Mesothelial cell of epicardium (in vitro differentiated cells): ENCODE measurements around the gene FBXO4. TPM values are rescaled to one million over a fixed set of nuclear protein-coding genes. Genes with fewer than 3 reads are reported as not detected.
A peak's percentile ranks its signal among the peaks of the same experiment; 100 is the strongest.

ENCODE experiments used
- DNase-seq, 2 experiments: peaks; one replicate each; pipeline ENCODE4 v3.0.0; 2021; ENCODE audit warnings: low spot score in 2 of 2; ENCODE audit not compliant: unreplicated experiment in 2 of 2
- H3K27ac Mint-ChIP-seq: 2 replicates; pipeline ENCODE4 v1.8.0; 2021; ENCODE audit warnings: mixed read lengths
- H3K27me3 Mint-ChIP-seq: 2 replicates; pipeline ENCODE4 v1.8.0; 2021; ENCODE audit warnings: low read depth, mixed read lengths
- H3K36me3 Mint-ChIP-seq: 2 replicates; pipeline ENCODE4 v1.8.0; 2021; ENCODE audit warnings: mixed read lengths
- H3K4me1 Mint-ChIP-seq: 2 replicates; pipeline ENCODE4 v1.8.0; 2021; ENCODE audit warnings: mixed read lengths
- H3K4me3 Mint-ChIP-seq: 2 replicates; pipeline ENCODE4 v1.8.0; 2021; ENCODE audit warnings: mild to moderate bottlenecking, moderate library complexity, mixed read lengths
- H3K9me3 Mint-ChIP-seq: 2 replicates; pipeline ENCODE4 v1.8.0; 2021; ENCODE audit warnings: mixed read lengths
- total RNA-seq: library from RNA; stranded (reverse); gene quantifications from 3 replicates; pipeline ENCODE4 v1.2.1, GENCODE V29; 2021
- TF ChIP-seq, protein P1 (sequence below): fragments of 200-600 bp; sonication (generic); IDR thresholded peaks from one replicate; pipeline ENCODE4 v1.5.0; 2021; ENCODE audit warnings: antibody characterized with exemption; ENCODE audit not compliant: unreplicated experiment

Gene FBXO4
- total RNA-seq, 1 donor from 2014 or later = 6.8 TPM

DNA sequence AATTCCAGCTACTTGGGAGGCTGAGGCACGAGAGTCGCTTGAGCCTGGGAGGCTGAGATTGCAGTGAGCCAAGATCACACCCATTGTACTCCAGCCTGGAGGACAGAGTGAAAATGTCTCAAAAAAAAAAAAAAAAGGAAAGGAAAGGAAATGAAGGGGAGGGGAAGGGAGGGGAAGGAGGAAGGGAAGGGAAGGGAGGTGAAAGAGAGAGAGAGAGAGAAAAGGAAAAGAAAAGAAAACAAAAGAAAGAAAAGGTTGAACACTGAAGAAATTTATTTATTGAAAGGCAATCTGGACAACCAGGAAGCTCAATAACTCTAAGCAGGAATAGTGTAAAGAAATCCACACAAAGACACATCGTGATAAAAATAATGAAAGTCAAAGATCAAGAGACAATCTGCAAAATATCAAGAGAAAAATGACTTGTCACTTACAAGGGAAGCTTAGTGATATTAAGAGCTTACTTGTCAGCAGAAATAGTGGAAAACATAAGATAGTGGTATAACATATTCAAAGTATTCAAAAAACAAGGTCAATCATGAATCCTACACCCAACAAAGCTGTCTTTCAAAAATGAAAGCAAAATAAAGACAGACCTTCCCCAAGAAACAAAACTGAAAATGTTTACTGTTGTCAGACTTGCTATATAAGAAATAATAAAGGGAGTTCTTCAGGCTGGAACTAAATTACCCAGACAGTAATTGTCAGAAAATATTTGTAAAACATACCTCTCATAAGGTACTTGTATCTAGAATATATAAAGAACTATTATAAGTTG, 31.8 kb upstream of the FBXO4 start:
- Mint-ChIP-seq H3K27me3 (peaks cover 21% of the 10 kb centered on the region), H3K9me3 (no peaks in the 10 kb centered on the region), H3K36me3 (no peaks in the 10 kb centered on the region), H3K27ac (no peak overlapping the region), H3K4me1 (peaks cover 11% of the 10 kb centered on the region), H3K4me3 (no peak overlapping the region)
- DNase-seq = no peak
- TF ChIP-seq, protein P1, sequence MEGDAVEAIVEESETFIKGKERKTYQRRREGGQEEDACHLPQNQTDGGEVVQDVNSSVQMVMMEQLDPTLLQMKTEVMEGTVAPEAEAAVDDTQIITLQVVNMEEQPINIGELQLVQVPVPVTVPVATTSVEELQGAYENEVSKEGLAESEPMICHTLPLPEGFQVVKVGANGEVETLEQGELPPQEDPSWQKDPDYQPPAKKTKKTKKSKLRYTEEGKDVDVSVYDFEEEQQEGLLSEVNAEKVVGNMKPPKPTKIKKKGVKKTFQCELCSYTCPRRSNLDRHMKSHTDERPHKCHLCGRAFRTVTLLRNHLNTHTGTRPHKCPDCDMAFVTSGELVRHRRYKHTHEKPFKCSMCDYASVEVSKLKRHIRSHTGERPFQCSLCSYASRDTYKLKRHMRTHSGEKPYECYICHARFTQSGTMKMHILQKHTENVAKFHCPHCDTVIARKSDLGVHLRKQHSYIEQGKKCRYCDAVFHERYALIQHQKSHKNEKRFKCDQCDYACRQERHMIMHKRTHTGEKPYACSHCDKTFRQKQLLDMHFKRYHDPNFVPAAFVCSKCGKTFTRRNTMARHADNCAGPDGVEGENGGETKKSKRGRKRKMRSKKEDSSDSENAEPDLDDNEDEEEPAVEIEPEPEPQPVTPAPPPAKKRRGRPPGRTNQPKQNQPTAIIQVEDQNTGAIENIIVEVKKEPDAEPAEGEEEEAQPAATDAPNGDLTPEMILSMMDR = no peak

DNA sequence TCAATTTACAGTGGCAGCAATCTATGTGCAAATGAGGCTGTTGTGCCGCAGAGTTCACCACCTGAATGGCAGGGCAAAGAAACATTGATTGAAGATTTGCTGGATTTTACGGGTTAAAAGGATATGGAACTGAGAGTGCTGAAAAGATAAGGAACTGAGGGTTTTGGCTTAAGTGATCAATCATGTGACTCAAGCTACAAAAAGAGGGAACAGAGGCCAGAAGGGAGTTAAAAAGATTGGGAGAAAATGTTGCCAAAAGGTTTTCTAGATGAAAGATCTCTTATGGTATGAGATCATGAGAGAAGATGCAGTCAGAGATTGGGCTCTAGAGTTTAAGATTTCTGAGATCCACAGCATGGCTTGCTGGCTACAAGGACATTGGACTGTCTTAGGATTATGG, 28.9 kb upstream of the FBXO4 start:
- peaks cover 7% of the 10 kb centered on the region for H3K4me1 Mint-ChIP-seq
- no peak overlapping the region for H3K4me3 Mint-ChIP-seq
- H3K9me3 Mint-ChIP-seq = no peaks in the 10 kb centered on the region
- DNase-seq = no peak
- no peak overlapping the region for H3K27ac Mint-ChIP-seq
- H3K27me3 Mint-ChIP-seq = peaks cover 23% of the 10 kb centered on the region
- H3K36me3 Mint-ChIP-seq = no peaks in the 10 kb centered on the region
- TF ChIP-seq, protein P1 = no peak

DNA sequence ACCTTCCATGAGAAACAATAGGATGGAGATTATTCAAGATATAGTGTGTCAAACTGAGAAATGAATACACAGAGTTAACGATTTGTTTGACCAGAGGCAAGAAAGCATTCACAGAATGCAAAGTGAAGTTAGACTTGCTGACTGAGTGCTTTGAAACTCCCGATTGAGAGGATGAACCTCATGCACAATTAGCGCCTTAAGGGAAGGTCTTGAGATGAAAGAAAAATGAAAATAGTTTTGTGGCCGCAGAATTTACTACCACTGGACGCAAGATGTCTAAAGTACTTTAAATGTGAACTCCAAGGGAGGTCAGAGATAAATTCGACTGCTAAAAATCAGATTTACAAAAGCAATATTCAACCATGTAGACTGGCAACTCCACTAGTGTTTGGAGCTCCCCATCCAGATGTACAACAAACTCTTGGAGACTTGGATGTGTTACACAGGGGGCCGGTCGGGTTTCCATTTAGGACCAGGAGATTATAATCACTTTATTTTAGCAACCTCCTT, 21.6 kb upstream of the FBXO4 start:
- H3K4me1 Mint-ChIP-seq = peaks cover 22% of the 10 kb centered on the region
- H3K27ac Mint-ChIP-seq = peak overlapping the region; percentile 99
- peak overlapping the region; percentile 96 for H3K4me3 Mint-ChIP-seq
- TF ChIP-seq, protein P1 = no peak
- H3K27me3 Mint-ChIP-seq = peaks cover under 1% of the 10 kb centered on the region
- DNase-seq = no peak
- H3K36me3 Mint-ChIP-seq = peaks cover 2% of the 10 kb centered on the region
- no peaks in the 10 kb centered on the region for H3K9me3 Mint-ChIP-seq

DNA sequence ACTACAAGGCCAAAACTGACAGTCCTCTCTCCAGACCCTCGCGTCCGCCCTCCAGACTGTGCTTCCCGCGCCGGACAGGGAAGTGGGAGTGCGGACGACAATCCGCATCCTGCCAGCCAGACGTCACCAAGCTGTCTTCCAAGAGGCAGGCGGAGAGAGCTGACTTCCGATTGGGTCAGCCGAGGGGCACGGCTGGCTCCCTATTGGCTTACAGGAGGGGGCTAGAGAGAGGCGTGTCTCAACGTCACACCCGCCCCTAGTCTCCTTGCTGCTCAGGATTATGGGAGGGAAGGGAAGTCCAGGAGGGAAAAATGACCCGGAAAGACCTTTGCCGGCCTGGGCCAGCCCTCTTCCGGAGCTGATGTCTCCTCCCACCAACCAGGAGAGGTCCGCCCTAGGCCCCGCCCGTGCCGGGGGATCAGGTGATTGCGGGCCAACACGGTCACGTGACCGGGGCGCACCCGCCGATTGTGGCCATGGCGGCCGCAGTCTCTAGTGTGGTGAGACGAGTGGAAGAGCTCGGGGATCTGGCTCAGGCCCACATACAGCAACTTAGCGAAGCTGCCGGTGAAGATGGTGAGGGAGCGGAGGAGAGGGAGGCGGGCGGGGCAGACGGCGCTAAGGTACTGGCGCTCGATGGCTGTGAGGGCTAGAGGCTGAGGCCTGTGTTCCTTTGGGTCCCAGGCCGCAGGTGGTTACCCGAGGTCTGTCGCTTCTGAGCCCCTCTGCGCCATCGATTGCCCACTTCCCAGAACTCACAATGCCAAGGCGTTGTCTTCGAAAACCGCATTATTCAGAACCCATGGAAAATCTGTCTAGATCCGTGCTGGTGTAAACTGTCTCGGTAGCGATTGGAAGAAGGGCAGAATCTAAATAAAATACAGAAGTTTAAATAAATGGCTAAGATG, 20.9 kb upstream of the FBXO4 start, which contains the start of gene RIMOC1:
Gene RIMOC1 (plus strand): TSS at position 453 of the 908 bp plus-strand sequence. CDS start 24 bp downstream, at position 477.
- Mint-ChIP-seq H3K4me3 (peak within 1 kb of the TSS; percentile 96), H3K9me3 (no peaks in the 10 kb centered on the region), H3K27ac (peak within 1 kb of the TSS; percentile 99), H3K4me1 (peaks cover 22% of the 10 kb centered on the region), H3K27me3 (no peaks in the 10 kb centered on the region), H3K36me3 (peaks cover 2% of the 10 kb centered on the region)
- TF ChIP-seq, protein P1 = no peak
- peak; percentile 95 to 97 for DNase-seq

DNA sequence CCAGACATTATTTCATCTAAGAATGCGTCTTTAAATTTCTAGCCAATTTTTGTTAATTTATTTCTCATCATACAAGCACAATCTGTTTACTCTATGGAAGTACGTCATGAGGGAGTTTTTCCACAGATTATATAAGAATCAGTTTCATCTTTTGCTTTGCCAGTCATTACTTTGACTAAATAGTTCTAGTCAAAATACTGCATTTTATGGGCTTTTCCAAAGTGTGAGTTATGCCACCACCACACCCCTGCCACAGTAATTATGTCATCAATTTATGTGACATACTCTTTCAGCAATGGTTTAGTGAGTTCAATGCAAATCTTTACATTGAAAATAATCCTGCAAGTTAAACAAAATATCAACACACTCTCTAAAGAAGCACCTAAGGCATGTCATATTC, 18.9 kb upstream of the FBXO4 start:
- H3K27me3 Mint-ChIP-seq = no peaks in the 10 kb centered on the region
- TF ChIP-seq, protein P1 = no peak
- no peaks in the 10 kb centered on the region for H3K9me3 Mint-ChIP-seq
- no peak overlapping the region for H3K4me3 Mint-ChIP-seq
- no peak overlapping the region for H3K27ac Mint-ChIP-seq
- DNase-seq = no peak
- peaks cover 9% of the 10 kb centered on the region for H3K36me3 Mint-ChIP-seq
- H3K4me1 Mint-ChIP-seq = peaks cover 22% of the 10 kb centered on the region
